ENCODE results near the gene PRR5L. TPM values are rescaled to one million over a fixed set of nuclear protein-coding genes. Genes with fewer than 3 reads are reported as not detected.

Gene PRR5L
- total RNA-seq, 2 experiments from 2014 or later, result 7.0 to 8.1 TPM

GRCh38 chr11:36453678-36454077, 157.6 kb downstream of the PRR5L start:
- CTCF ChIA-PET, result interaction anchor here (0.8 to 2.5 kb wide), 5 partner anchors 8 to 77 kb away, joined by 3 to 15 read pairs (median 4); no protein-coding TSS in a partner anchor
- Mint-ChIP-seq H3K9me3 (no peaks in the 10 kb centered on the region), H3K27me3 (no peaks in the 10 kb centered on the region), H3K4me1 (ENCODE audit: low read depth) (peaks cover 33% of the 10 kb centered on the region), H3K4me3 (no peak overlapping the region), H3K36me3 (ENCODE audit: low read depth) (peaks cover 3% of the 10 kb centered on the region), H3K27ac (no peak overlapping the region)
- ATAC-seq, result no peak
- POLR2A ChIA-PET, result interaction anchor here (1.0 to 1.3 kb wide), 2 partner anchors 33 to 156 kb away, joined by 3 to 5 read pairs; no protein-coding TSS in a partner anchor
- no peak for DNase-seq
- TF ChIP-seq, protein P1, sequence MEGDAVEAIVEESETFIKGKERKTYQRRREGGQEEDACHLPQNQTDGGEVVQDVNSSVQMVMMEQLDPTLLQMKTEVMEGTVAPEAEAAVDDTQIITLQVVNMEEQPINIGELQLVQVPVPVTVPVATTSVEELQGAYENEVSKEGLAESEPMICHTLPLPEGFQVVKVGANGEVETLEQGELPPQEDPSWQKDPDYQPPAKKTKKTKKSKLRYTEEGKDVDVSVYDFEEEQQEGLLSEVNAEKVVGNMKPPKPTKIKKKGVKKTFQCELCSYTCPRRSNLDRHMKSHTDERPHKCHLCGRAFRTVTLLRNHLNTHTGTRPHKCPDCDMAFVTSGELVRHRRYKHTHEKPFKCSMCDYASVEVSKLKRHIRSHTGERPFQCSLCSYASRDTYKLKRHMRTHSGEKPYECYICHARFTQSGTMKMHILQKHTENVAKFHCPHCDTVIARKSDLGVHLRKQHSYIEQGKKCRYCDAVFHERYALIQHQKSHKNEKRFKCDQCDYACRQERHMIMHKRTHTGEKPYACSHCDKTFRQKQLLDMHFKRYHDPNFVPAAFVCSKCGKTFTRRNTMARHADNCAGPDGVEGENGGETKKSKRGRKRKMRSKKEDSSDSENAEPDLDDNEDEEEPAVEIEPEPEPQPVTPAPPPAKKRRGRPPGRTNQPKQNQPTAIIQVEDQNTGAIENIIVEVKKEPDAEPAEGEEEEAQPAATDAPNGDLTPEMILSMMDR (IDR thresholded peaks at IDR 0.05), result no peak
- intact Hi-C loops (cut with micrococcal nuclease), result no loop called here

- H3K27me3 Mint-ChIP-seq, result no peaks in the 10 kb centered on the region
- H3K4me3 Mint-ChIP-seq, result no peak overlapping the region
- TF ChIP-seq, protein P1 (IDR thresholded peaks at IDR 0.05), result no peak
- H3K4me1 Mint-ChIP-seq (ENCODE audit: low read depth), result peaks cover 33% of the 10 kb centered on the region
- no peaks in the 10 kb centered on the region for H3K9me3 Mint-ChIP-seq
- CTCF ChIA-PET, result interaction anchor here (1.7 to 1.9 kb wide), 2 partner anchors 10 to 78 kb away, joined by 4 to 5 read pairs; no protein-coding TSS in a partner anchor
- no peak for ATAC-seq
- H3K36me3 Mint-ChIP-seq (ENCODE audit: low read depth), result peaks cover 3% of the 10 kb centered on the region
- no peak overlapping the region for H3K27ac Mint-ChIP-seq
- DNase-seq, result no peak
- intact Hi-C loops (cut with micrococcal nuclease), result no loop called here
- POLR2A ChIA-PET, result interaction anchor here (1.0 to 1.3 kb wide), 2 partner anchors 34 to 157 kb away, joined by 3 to 5 read pairs; no protein-coding TSS in a partner anchor
Observed at GRCh38 chr11:36454551-36454940, 158.5 kb downstream of the PRR5L start.

DNA sequence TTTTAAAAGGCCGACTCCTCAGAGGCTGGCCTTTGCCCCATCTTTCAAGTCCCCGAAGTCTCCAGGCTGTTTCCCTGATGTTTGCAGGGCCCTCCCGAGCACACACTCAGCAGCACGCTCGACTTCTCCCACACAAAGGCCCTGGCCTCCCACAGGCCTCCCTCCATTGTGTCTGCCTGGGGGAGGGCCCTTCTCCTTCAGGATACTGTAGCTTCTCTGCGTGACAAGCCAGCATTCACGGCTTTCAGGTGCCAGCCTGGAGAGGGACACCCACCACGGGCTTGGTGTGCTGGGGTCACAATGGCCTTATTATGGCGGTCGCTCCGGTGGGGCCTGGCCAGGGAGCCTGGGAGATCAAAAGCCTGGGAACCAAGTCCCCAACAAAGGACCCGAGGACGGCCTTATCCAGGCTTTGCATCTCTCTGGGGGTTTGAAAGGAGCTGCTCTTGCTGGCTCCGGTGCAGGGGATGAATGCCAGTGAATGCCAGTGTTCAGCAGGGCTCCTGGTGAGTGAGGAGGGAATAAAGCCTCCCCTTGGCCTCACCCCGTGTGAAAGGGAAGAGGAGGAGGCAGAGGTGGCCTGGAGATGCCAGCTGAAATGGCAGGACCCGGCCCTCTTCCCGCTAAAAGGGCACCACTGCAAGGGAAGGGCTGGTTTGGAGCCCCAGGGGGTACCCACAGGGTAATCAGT, 159.0 kb downstream of the PRR5L start:
- intact Hi-C loops (cut with micrococcal nuclease), result no loop called here
- Mint-ChIP-seq H3K27me3 (no peaks in the 10 kb centered on the region), H3K27ac (no peak overlapping the region), H3K36me3 (ENCODE audit: low read depth) (peaks cover 3% of the 10 kb centered on the region), H3K4me3 (no peak overlapping the region), H3K4me1 (ENCODE audit: low read depth) (peaks cover 29% of the 10 kb centered on the region), H3K9me3 (no peaks in the 10 kb centered on the region)
- ATAC-seq, result no peak
- DNase-seq, result no peak
- ChIA-PET POLR2A (interaction anchor here (0.5 kb wide), 1 partner anchor 63 kb away, joined by 3 read pairs; no protein-coding TSS in a partner anchor), CTCF (interaction anchor here (1.3 to 1.7 kb wide), 2 partner anchors 10 to 38 kb away, joined by 3 to 4 read pairs; no protein-coding TSS in a partner anchor)
- TF ChIP-seq, protein P1 (IDR thresholded peaks at IDR 0.05), result no peak

GRCh38 chr11:36455658-36456111, 159.6 kb downstream of the PRR5L start:
- ATAC-seq (no peak), DNase-seq (no peak)
- no peaks in the 10 kb centered on the region for H3K27me3 Mint-ChIP-seq
- CTCF ChIA-PET, result interaction anchor here (1.3 to 1.7 kb wide), 2 partner anchors 9 to 37 kb away, joined by 3 to 4 read pairs; no protein-coding TSS in a partner anchor
- intact Hi-C loops (cut with micrococcal nuclease), result no loop called here
- POLR2A ChIA-PET, result interaction anchor here (0.5 kb wide), 1 partner anchor 64 kb away, joined by 3 read pairs; no protein-coding TSS in a partner anchor
- H3K9me3 Mint-ChIP-seq, result no peaks in the 10 kb centered on the region
- TF ChIP-seq, protein P1 (IDR thresholded peaks at IDR 0.05), result no peak
- peaks cover 3% of the 10 kb centered on the region for H3K36me3 Mint-ChIP-seq (ENCODE audit: low read depth)
- no peak overlapping the region for H3K27ac Mint-ChIP-seq
- no peak overlapping the region for H3K4me3 Mint-ChIP-seq
- H3K4me1 Mint-ChIP-seq (ENCODE audit: low read depth), result peaks cover 27% of the 10 kb centered on the region

GRCh38 chr11:36456156-36456555, 160.1 kb downstream of the PRR5L start:
- TF ChIP-seq, protein P1 (IDR thresholded peaks at IDR 0.05), result no peak
- peaks cover 3% of the 10 kb centered on the region for H3K36me3 Mint-ChIP-seq (ENCODE audit: low read depth)
- ATAC-seq (no peak), DNase-seq (no peak)
- H3K4me3 Mint-ChIP-seq, result no peak overlapping the region
- POLR2A ChIA-PET, result interaction anchor here (0.5 kb wide), 1 partner anchor 9 kb away, joined by 3 read pairs; no protein-coding TSS in a partner anchor
- H3K9me3 Mint-ChIP-seq, result no peaks in the 10 kb centered on the region
- peaks cover 22% of the 10 kb centered on the region for H3K4me1 Mint-ChIP-seq (ENCODE audit: low read depth)
- intact Hi-C loops (cut with micrococcal nuclease), result no loop called here
- H3K27me3 Mint-ChIP-seq, result no peaks in the 10 kb centered on the region
- CTCF ChIA-PET, result interaction anchor here (1.3 to 1.7 kb wide), 2 partner anchors 9 to 37 kb away, joined by 3 to 4 read pairs; no protein-coding TSS in a partner anchor
- no peak overlapping the region for H3K27ac Mint-ChIP-seq

Measured in activated CD8-positive, alpha-beta T cell treated with anti-CD3 and anti-CD28 coated beads for 36 hours (primary cell).